ENCODE results near the gene ARHGEF1. TPM values are rescaled to one million over a fixed set of nuclear protein-coding genes. Genes with fewer than 3 reads are reported as not detected.

ARHGEF1 gene
- total and polyA plus RNA-seq, 2 donors (not counting 1 experiment from before 2014, with no cell fraction given), result 21.6 to 23.9 TPM

DNA sequence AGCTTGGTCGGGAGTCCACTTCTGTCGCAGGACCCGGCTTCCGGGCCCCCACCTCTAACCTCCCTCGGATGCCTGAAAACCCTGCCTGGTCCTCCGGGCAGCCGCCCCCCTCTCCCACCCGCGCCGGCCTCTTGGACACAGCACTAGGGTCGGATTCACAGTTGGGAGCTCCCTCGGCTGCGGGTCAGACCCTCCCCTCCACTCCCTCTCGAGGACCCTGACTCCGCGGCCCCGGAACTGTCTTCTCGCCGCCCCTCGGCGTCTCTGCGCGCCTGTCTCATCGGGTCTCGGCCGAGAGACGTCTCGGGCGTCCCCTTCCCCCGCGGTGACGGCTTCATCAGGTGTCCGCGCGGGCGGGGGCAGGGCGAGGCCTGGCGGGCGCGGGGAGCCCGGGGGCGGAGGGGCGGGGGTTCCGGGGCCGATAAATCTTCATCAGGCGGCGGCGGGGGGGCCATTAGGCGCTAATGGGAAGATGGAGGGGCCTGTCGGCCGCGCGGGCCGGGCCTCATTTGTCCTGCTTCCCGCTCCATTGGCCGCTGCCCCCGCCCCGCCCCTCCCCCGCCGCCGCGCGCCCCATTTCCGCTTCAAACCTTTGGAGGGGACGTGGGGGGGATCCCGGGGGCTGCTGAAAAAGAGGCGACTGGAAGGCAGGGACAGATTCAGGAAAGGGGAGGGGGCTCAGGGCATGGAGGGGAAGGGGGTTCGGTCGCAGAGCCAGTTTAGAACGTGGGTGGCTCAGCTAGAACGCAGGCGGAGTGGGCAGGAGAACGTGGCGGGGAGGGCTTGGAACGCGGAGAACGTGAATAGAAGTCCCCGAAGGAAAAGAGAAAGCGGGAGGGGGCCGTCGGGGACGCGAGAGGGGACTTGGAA lies 57.1 kb downstream of the ARHGEF1 start:
- no peaks in the 10 kb centered on the region for H3K79me2 ChIP-seq (ENCODE audit: control insufficient read depth, insufficient read depth, low read length)
- DNase-seq (ENCODE audit: low read depth in 2 of 2), result no peak

DNA sequence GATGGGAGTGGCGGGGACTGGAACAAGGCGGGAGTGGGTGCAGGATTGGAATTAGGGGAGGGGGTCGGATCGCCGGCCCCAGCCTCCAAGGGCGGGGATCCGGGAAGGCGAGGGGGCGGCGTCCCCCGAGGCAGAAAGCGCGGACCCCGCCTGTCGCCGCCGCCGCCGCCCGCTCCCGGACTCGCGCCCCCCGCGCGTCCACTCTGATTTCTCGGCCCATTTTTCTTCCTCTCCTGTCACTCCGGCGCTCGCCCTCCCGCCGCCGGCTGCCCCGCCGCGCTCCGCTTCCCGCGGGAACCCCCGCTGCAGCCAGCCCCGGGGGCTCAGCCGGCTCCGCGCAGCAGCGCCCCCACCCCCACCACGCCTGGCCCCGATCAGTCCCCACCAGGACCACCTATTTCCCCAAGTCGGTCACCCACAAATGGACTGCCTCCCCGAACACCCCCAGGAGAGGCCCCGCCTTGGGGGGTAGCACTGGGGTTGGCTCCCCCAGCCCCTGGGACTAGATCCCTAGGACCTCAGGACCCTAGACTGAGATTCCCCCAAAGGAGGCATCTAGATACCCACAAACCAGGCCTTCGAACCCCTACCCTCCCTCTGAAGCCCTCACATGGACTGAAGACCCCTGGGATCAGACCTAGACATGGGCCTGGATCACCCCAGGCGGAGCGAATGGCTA lies 57.9 kb downstream of the ARHGEF1 start:
- H2AFZ ChIP-seq (ENCODE audit: low read length), result peak overlapping the region; percentile 29
- no peak for DNase-seq (ENCODE audit: low read depth in 2 of 2)
- no peaks in the 10 kb centered on the region for H3K79me2 ChIP-seq (ENCODE audit: control insufficient read depth, insufficient read depth, low read length)
- no peak for TF ChIP-seq EZH2 (IDR thresholded peaks at IDR 0.05; ENCODE audit: low read length, missing control alignments)
- TF ChIP-seq, protein P1, sequence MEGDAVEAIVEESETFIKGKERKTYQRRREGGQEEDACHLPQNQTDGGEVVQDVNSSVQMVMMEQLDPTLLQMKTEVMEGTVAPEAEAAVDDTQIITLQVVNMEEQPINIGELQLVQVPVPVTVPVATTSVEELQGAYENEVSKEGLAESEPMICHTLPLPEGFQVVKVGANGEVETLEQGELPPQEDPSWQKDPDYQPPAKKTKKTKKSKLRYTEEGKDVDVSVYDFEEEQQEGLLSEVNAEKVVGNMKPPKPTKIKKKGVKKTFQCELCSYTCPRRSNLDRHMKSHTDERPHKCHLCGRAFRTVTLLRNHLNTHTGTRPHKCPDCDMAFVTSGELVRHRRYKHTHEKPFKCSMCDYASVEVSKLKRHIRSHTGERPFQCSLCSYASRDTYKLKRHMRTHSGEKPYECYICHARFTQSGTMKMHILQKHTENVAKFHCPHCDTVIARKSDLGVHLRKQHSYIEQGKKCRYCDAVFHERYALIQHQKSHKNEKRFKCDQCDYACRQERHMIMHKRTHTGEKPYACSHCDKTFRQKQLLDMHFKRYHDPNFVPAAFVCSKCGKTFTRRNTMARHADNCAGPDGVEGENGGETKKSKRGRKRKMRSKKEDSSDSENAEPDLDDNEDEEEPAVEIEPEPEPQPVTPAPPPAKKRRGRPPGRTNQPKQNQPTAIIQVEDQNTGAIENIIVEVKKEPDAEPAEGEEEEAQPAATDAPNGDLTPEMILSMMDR (conservative IDR thresholded peaks at IDR 0.05 in 1 of 2, IDR thresholded peaks at IDR 0.05 in 1 of 2; ENCODE audit: low read depth in 1 of 2, low read length in 2 of 2), result no peak
- H3K27ac ChIP-seq (ENCODE audit: insufficient read depth, low read length), result no peak overlapping the region
- peaks cover 6% of the 10 kb centered on the region for H3K27me3 ChIP-seq (ENCODE audit: control insufficient read depth, insufficient read depth, low read length)
- H3K4me1 ChIP-seq (ENCODE audit: control insufficient read depth, extremely low read depth, insufficient read depth, low read length), result peaks cover 7% of the 10 kb centered on the region
- peak overlapping the region; percentile 16 for H3K9ac ChIP-seq (ENCODE audit: insufficient read depth, low read length)
- H3K9me3 ChIP-seq (ENCODE audit: control insufficient read depth, insufficient read depth, low read depth, low read length), result no peaks in the 10 kb centered on the region
- H3K4me3 ChIP-seq (replicated peaks in 1 of 4; ENCODE audit: control extremely low read depth in 1 of 4, insufficient read depth in 1 of 4, low read depth in 3 of 4, low read length in 4 of 4), result peak overlapping the region; percentile 38 to 60 (median 48)
- H4K20me1 ChIP-seq (ENCODE audit: control insufficient read depth, extremely low read depth, insufficient read depth, low read length), result no peaks in the 10 kb centered on the region
- H3K4me2 ChIP-seq (ENCODE audit: extremely low read depth, insufficient read depth, low read length), result peak overlapping the region; percentile 68
- H3K36me3 ChIP-seq (ENCODE audit: control insufficient read depth, insufficient read depth, low read length), result no peaks in the 10 kb centered on the region

More for the DNA sequence above, 57.1 kb downstream of the ARHGEF1 start:
- H3K36me3 ChIP-seq (ENCODE audit: control insufficient read depth, insufficient read depth, low read length), result no peaks in the 10 kb centered on the region
- no peak overlapping the region for H3K27ac ChIP-seq (ENCODE audit: insufficient read depth, low read length)
- TF ChIP-seq EZH2 (IDR thresholded peaks at IDR 0.05; ENCODE audit: low read length, missing control alignments), result no peak
- TF ChIP-seq, protein P1 (conservative IDR thresholded peaks at IDR 0.05 in 1 of 2, IDR thresholded peaks at IDR 0.05 in 1 of 2; ENCODE audit: low read depth in 1 of 2, low read length in 2 of 2), result no peak
- no peaks in the 10 kb centered on the region for H3K9me3 ChIP-seq (ENCODE audit: control insufficient read depth, insufficient read depth, low read depth, low read length)
- peaks cover 9% of the 10 kb centered on the region for H3K27me3 ChIP-seq (ENCODE audit: control insufficient read depth, insufficient read depth, low read length)
- peak overlapping the region; percentile 68 for H3K4me2 ChIP-seq (ENCODE audit: extremely low read depth, insufficient read depth, low read length)
- H3K4me1 ChIP-seq (ENCODE audit: control insufficient read depth, extremely low read depth, insufficient read depth, low read length), result peaks cover 7% of the 10 kb centered on the region
- H3K4me3 ChIP-seq (replicated peaks in 1 of 4; ENCODE audit: control extremely low read depth in 1 of 4, insufficient read depth in 1 of 4, low read depth in 3 of 4, low read length in 4 of 4), result peak overlapping the region; percentile 38 to 60 (median 48)
- H4K20me1 ChIP-seq (ENCODE audit: control insufficient read depth, extremely low read depth, insufficient read depth, low read length), result no peaks in the 10 kb centered on the region
- H2AFZ ChIP-seq (ENCODE audit: low read length), result peak overlapping the region; percentile 35
- H3K9ac ChIP-seq (ENCODE audit: insufficient read depth, low read length), result peak overlapping the region; percentile 30
